IPS-18a (cell line): Measurements from ENCODE around the gene CLDND2.

Source experiments
- H3K27ac ChIP-seq: one replicate; pipeline ENCODE4 v1.5.1; 2013; ENCODE audit warnings: low read length
- H3K27me3 ChIP-seq: one replicate; pipeline ENCODE4 v1.6.1; 2013; ENCODE audit warnings: mild to moderate bottlenecking, low read length; ENCODE audit not compliant: control insufficient read depth, insufficient read depth
- H3K36me3 ChIP-seq: one replicate; pipeline ENCODE4 v1.6.1; 2013; ENCODE audit warnings: low read depth, low read length; ENCODE audit not compliant: control insufficient read depth
- H3K4me1 ChIP-seq: one replicate; pipeline ENCODE4 v1.6.1; 2013; ENCODE audit warnings: low read depth, low read length; ENCODE audit not compliant: control insufficient read depth
- H3K4me3 ChIP-seq: one replicate; pipeline ENCODE4 v1.5.1; 2013; ENCODE audit warnings: low read length
- H3K9ac ChIP-seq: one replicate; pipeline ENCODE4 v1.6.1; 2013; ENCODE audit warnings: mild to moderate bottlenecking, low read length, moderate library complexity
- H3K9me3 ChIP-seq: one replicate; pipeline ENCODE4 v1.6.1; 2013; ENCODE audit warnings: low read depth, low read length; ENCODE audit not compliant: control insufficient read depth

CLDND2 gene

GRCh38 chr19:51324167-51324481 is 44.7 kb downstream of the CLDND2 start:
- H3K27me3 ChIP-seq, result peaks cover 3% of the 10 kb centered on the region
- H3K4me1 ChIP-seq, result no peaks in the 10 kb centered on the region
- no peaks in the 10 kb centered on the region for H3K9me3 ChIP-seq
- H3K4me3 ChIP-seq, result no peak overlapping the region
- no peak overlapping the region for H3K27ac ChIP-seq
- no peaks in the 10 kb centered on the region for H3K36me3 ChIP-seq
- H3K9ac ChIP-seq, result no peak overlapping the region

GRCh38 chr19:51323481-51324166 is 45.2 kb downstream of the CLDND2 start:
- Histone ChIP-seq H3K9me3 (no peaks in the 10 kb centered on the region), H3K36me3 (no peaks in the 10 kb centered on the region), H3K27me3 (peaks cover 3% of the 10 kb centered on the region), H3K27ac (no peak overlapping the region), H3K4me3 (no peak overlapping the region), H3K4me1 (no peaks in the 10 kb centered on the region), H3K9ac (no peak overlapping the region)

- Histone ChIP-seq H3K27ac (no peak overlapping the region), H3K4me3 (no peak overlapping the region), H3K9ac (no peak overlapping the region), H3K4me1 (no peaks in the 10 kb centered on the region), H3K36me3 (no peaks in the 10 kb centered on the region), H3K27me3 (no peaks in the 10 kb centered on the region), H3K9me3 (no peaks in the 10 kb centered on the region)
Observed at GRCh38 chr19:51321799-51322198, 47.0 kb downstream of the CLDND2 start.

- Histone ChIP-seq H3K4me1 (no peaks in the 10 kb centered on the region), H3K27ac (no peak overlapping the region), H3K27me3 (no peaks in the 10 kb centered on the region)
Observed at GRCh38 chr19:51320280-51320657, 48.5 kb downstream of the CLDND2 start.

GRCh38 chr19:51319649-51320279 is 49.0 kb downstream of the CLDND2 start:
- no peaks in the 10 kb centered on the region for H3K4me1 ChIP-seq
- H3K9ac ChIP-seq, result no peak overlapping the region
- no peak overlapping the region for H3K4me3 ChIP-seq
- H3K36me3 ChIP-seq, result no peaks in the 10 kb centered on the region
- no peaks in the 10 kb centered on the region for H3K9me3 ChIP-seq
- no peaks in the 10 kb centered on the region for H3K27me3 ChIP-seq
- no peak overlapping the region for H3K27ac ChIP-seq

More at GRCh38 chr19:51320280-51320657, 48.5 kb downstream of the CLDND2 start:
- H3K36me3 ChIP-seq, result no peaks in the 10 kb centered on the region
- no peak overlapping the region for H3K4me3 ChIP-seq
- H3K9me3 ChIP-seq, result no peaks in the 10 kb centered on the region
- no peak overlapping the region for H3K9ac ChIP-seq

- Histone ChIP-seq H3K9me3 (no peaks in the 10 kb centered on the region), H3K27me3 (no peaks in the 10 kb centered on the region), H3K27ac (no peak overlapping the region), H3K4me3 (no peak overlapping the region), H3K9ac (no peak overlapping the region), H3K36me3 (no peaks in the 10 kb centered on the region), H3K4me1 (no peaks in the 10 kb centered on the region)
Observed at GRCh38 chr19:51318687-51319648, 49.8 kb downstream of the CLDND2 start.

- Histone ChIP-seq H3K9me3 (no peaks in the 10 kb centered on the region), H3K27ac (no peak overlapping the region), H3K9ac (no peak overlapping the region), H3K4me3 (no peak overlapping the region), H3K27me3 (no peaks in the 10 kb centered on the region), H3K36me3 (no peaks in the 10 kb centered on the region), H3K4me1 (peaks cover 4% of the 10 kb centered on the region)
Observed at GRCh38 chr19:51317968-51318367, 50.8 kb downstream of the CLDND2 start.

- Histone ChIP-seq H3K4me1 (peaks cover 7% of the 10 kb centered on the region), H3K36me3 (no peaks in the 10 kb centered on the region), H3K4me3 (no peak overlapping the region), H3K9me3 (no peaks in the 10 kb centered on the region), H3K27me3 (no peaks in the 10 kb centered on the region), H3K27ac (no peak overlapping the region), H3K9ac (no peak overlapping the region)
Observed at GRCh38 chr19:51317376-51317775, 51.4 kb downstream of the CLDND2 start.
